Activated CD4-positive, alpha-beta memory T cell treated with anti-CD3 and anti-CD28 coated beads, Interleukin-2, amount 10 ng/mL, durations not matched to agents 7 days and 5 days (primary cell): ENCODE data around the gene ADAMTS17. TPM values are rescaled to one million over a fixed set of nuclear protein-coding genes. Genes with fewer than 3 reads are reported as not detected.
"Not testable (repeated sequence)": the region's sequence is repeated elsewhere in the genome, so short reads cannot be mapped to it uniquely, and the experiment has no call there.

Experiments used
- CTCF ChIA-PET: fragments of 350-600 bp; sonication (Branson Sonifier 250); formaldehyde crosslinking; loops from one replicate; lab custom pipeline; 2021; ENCODE audit warnings: antibody characterized with exemption, inconsistent platforms; lab: Charles Lee
- POLR2A ChIA-PET: fragments of 350-600 bp; sonication (Branson Sonifier 250); formaldehyde crosslinking; loops from one replicate; lab custom pipeline; 2021; ENCODE audit warnings: antibody characterized with exemption; lab: Charles Lee
- DNase-seq: peaks from one replicate; pipeline ENCODE4 v3.0.0-alpha.2; 2020
- H3K27ac Mint-ChIP-seq: one replicate; pipeline ENCODE4 v1.8.0; 2021; ENCODE audit warnings: mild to moderate bottlenecking, mixed read lengths
- H3K27me3 Mint-ChIP-seq: one replicate; pipeline ENCODE4 v1.8.0; 2021; ENCODE audit warnings: mixed read lengths
- H3K36me3 Mint-ChIP-seq: one replicate; pipeline ENCODE4 v1.8.0; 2021; ENCODE audit warnings: low read depth, mixed read lengths
- H3K4me1 Mint-ChIP-seq: one replicate; pipeline ENCODE4 v1.8.0; 2021; ENCODE audit warnings: mixed read lengths
- H3K4me3 Mint-ChIP-seq: one replicate; pipeline ENCODE4 v1.8.0; 2021; ENCODE audit warnings: mild to moderate bottlenecking, mixed read lengths
- H3K9me3 Mint-ChIP-seq: one replicate; pipeline ENCODE4 v1.8.0; 2021; ENCODE audit warnings: mixed read lengths
- total RNA-seq, 2 experiments: library from RNA; stranded (reverse); gene quantifications; one replicate each; pipeline ENCODE4 v1.2.3, GENCODE V29; 2021

ADAMTS17 gene
- total RNA-seq, 2 experiments from 2014 or later: 0.38 to 0.68 TPM

- Mint-ChIP-seq H3K27me3 (peaks cover 12% of the 10 kb centered on the region), H3K36me3 (no peaks in the 10 kb centered on the region), H3K4me3 (peak overlapping the region; percentile 86), H3K4me1 (peaks cover 10% of the 10 kb centered on the region), H3K27ac (peak overlapping the region; percentile 67), H3K9me3 (no peaks in the 10 kb centered on the region)
- DNase-seq: peak; percentile 90
- CTCF ChIA-PET: interaction anchor here (0.6 to 5.9 kb wide), 65 partner anchors 9 to 1584 kb away, joined by 3 to 136 read pairs (median 4); partner anchors contain the start of genes ADAMTS17, ASB7, LINS1 and LRRC28
- POLR2A ChIA-PET: interaction anchor here (0.7 to 3.3 kb wide), 7 partner anchors 10 to 283 kb away, joined by 3 to 20 read pairs (median 4); partner anchors contain the start of genes ASB7 and LINS1
These were observed 8.1 kb upstream of the ADAMTS17 start for GRCh38 chr15:100349696-100350433.

- no peaks in the 10 kb centered on the region for H3K36me3 Mint-ChIP-seq
- no peak overlapping the region for H3K27ac Mint-ChIP-seq
- H3K27me3 Mint-ChIP-seq: peaks cover 7% of the 10 kb centered on the region
- no peak overlapping the region for H3K4me3 Mint-ChIP-seq
- ChIA-PET POLR2A (interaction anchor here (1.6 to 3.3 kb wide), 4 partner anchors 9 to 253 kb away, joined by 4 to 20 read pairs (median 12); partner anchors contain the start of genes ASB7 and LINS1), CTCF (interaction anchor here (0.6 to 5.9 kb wide), 38 partner anchors 10 to 1342 kb away, joined by 3 to 136 read pairs (median 8); partner anchors contain the start of genes ADAMTS17, ASB7, LINS1 and LRRC28)
- no peaks in the 10 kb centered on the region for H3K9me3 Mint-ChIP-seq
- no peak for DNase-seq
- H3K4me1 Mint-ChIP-seq: peaks cover 10% of the 10 kb centered on the region
These were observed 7.5 kb upstream of the ADAMTS17 start for GRCh38 chr15:100349321-100349695.

GRCh38 chr15:100348578-100348977 is 6.8 kb upstream of the ADAMTS17 start:
- POLR2A ChIA-PET: interaction anchor here (1.9 to 3.3 kb wide), 2 partner anchors 248 to 254 kb away, joined by 11 to 14 read pairs; partner anchors contain the start of genes ASB7 and LINS1

GRCh38 chr15:100346866-100347512 is 5.2 kb upstream of the ADAMTS17 start:
- POLR2A ChIA-PET: no interaction called here
- H3K27ac Mint-ChIP-seq: no peak overlapping the region

More at GRCh38 chr15:100348578-100348977, 6.8 kb upstream of the ADAMTS17 start:
- DNase-seq: no peak
- H3K27ac Mint-ChIP-seq: no peak overlapping the region
- H3K9me3 Mint-ChIP-seq: no peaks in the 10 kb centered on the region
- no peaks in the 10 kb centered on the region for H3K36me3 Mint-ChIP-seq
- peaks cover 10% of the 10 kb centered on the region for H3K27me3 Mint-ChIP-seq
- no peak overlapping the region for H3K4me3 Mint-ChIP-seq
- peaks cover 10% of the 10 kb centered on the region for H3K4me1 Mint-ChIP-seq
- CTCF ChIA-PET: interaction anchor here (2.1 to 5.9 kb wide), 8 partner anchors 10 to 567 kb away, joined by 5 to 136 read pairs (median 24); partner anchors contain the start of gene ADAMTS17

GRCh38 chr15:100345438-100345837 is 3.7 kb upstream of the ADAMTS17 start:
- no peak for DNase-seq
- Mint-ChIP-seq H3K9me3 (no peaks in the 10 kb centered on the region), H3K4me1 (peaks cover 15% of the 10 kb centered on the region), H3K36me3 (no peaks in the 10 kb centered on the region), H3K27me3 (peaks cover 16% of the 10 kb centered on the region), H3K27ac (no peak overlapping the region), H3K4me3 (no peak overlapping the region)
- ChIA-PET POLR2A (no interaction called here), CTCF (interaction anchor here (1.0 to 1.6 kb wide), 3 partner anchors 10 to 664 kb away, joined by 3 to 5 read pairs (median 3); no protein-coding TSS in a partner anchor)

More at GRCh38 chr15:100346866-100347512, 5.2 kb upstream of the ADAMTS17 start:
- Mint-ChIP-seq H3K27me3 (peaks cover 14% of the 10 kb centered on the region), H3K9me3 (no peaks in the 10 kb centered on the region), H3K4me3 (no peak overlapping the region), H3K36me3 (no peaks in the 10 kb centered on the region), H3K4me1 (peaks cover 15% of the 10 kb centered on the region)
- CTCF ChIA-PET: interaction anchor here (1.6 to 5.9 kb wide), 3 partner anchors 8 to 227 kb away, joined by 5 to 136 read pairs (median 50); partner anchors contain the start of gene ADAMTS17
- no peak for DNase-seq

- ChIA-PET CTCF (interaction anchor here (1.3 to 1.4 kb wide), 2 partner anchors 12 to 418 kb away, joined by 3 to 6 read pairs; no protein-coding TSS in a partner anchor), POLR2A (no interaction called here)
- Mint-ChIP-seq H3K27me3 (peaks cover 35% of the 10 kb centered on the region), H3K4me3 (no peak overlapping the region), H3K9me3 (no peaks in the 10 kb centered on the region), H3K36me3 (no peaks in the 10 kb centered on the region), H3K4me1 (peaks cover 10% of the 10 kb centered on the region), H3K27ac (no peak overlapping the region)
- DNase-seq: no peak
These were observed 1.5 kb upstream of the ADAMTS17 start for GRCh38 chr15:100343251-100343650.

GRCh38 chr15:100341239-100341749 is 481 bp downstream of the ADAMTS17 start:
- peak; percentile 31 for DNase-seq
- peaks cover 10% of the 10 kb centered on the region for H3K4me1 Mint-ChIP-seq
- ChIA-PET CTCF (interaction anchor here (0.6 to 7.7 kb wide), 3 partner anchors 8 to 528 kb away, joined by 3 to 136 read pairs (median 3); no protein-coding TSS in a partner anchor), POLR2A (interaction anchor here (1.5 kb wide), 1 partner anchor 11 kb away, joined by 6 read pairs; no protein-coding TSS in a partner anchor)
- no peaks in the 10 kb centered on the region for H3K9me3 Mint-ChIP-seq
- H3K27me3 Mint-ChIP-seq: peaks cover 35% of the 10 kb centered on the region
- H3K4me3 Mint-ChIP-seq: peak overlapping the region; percentile 54
- H3K36me3 Mint-ChIP-seq: no peaks in the 10 kb centered on the region
- H3K27ac Mint-ChIP-seq: no peak overlapping the region

- peak; percentile 28 for DNase-seq
- Mint-ChIP-seq H3K4me1 (peaks cover 10% of the 10 kb centered on the region), H3K9me3 (no peaks in the 10 kb centered on the region), H3K27me3 (peaks cover 33% of the 10 kb centered on the region), H3K4me3 (peak overlapping the region; percentile 59), H3K27ac (no peak overlapping the region), H3K36me3 (no peaks in the 10 kb centered on the region)
- POLR2A ChIA-PET: interaction anchor here (1.3 to 1.5 kb wide), 2 partner anchors 9 to 10 kb away, joined by 4 to 6 read pairs; no protein-coding TSS in a partner anchor
- CTCF ChIA-PET: interaction anchor here (0.6 to 7.7 kb wide), 2 partner anchors 9 to 149 kb away, joined by 3 to 136 read pairs; no protein-coding TSS in a partner anchor
These were observed 995 bp downstream of the ADAMTS17 start for GRCh38 chr15:100340721-100341238.

GRCh38 chr15:100339999-100340398 is 1.8 kb downstream of the ADAMTS17 start:
- no peak for DNase-seq
- H3K9me3 Mint-ChIP-seq: no peaks in the 10 kb centered on the region
- no peaks in the 10 kb centered on the region for H3K36me3 Mint-ChIP-seq
- peaks cover 10% of the 10 kb centered on the region for H3K4me1 Mint-ChIP-seq
- ChIA-PET CTCF (interaction anchor here (0.9 to 7.7 kb wide), 3 partner anchors 10 to 1068 kb away, joined by 3 to 136 read pairs (median 11); no protein-coding TSS in a partner anchor), POLR2A (interaction anchor here (1.3 to 1.5 kb wide), 2 partner anchors 9 to 10 kb away, joined by 4 to 6 read pairs; no protein-coding TSS in a partner anchor)
- H3K27ac Mint-ChIP-seq: no peak overlapping the region
- peak overlapping the region; percentile 59 for H3K4me3 Mint-ChIP-seq
- H3K27me3 Mint-ChIP-seq: peaks cover 31% of the 10 kb centered on the region

- not testable (repeated sequence) for H3K27ac Mint-ChIP-seq, H3K9me3 Mint-ChIP-seq, H3K36me3 Mint-ChIP-seq, DNase-seq
- peak overlapping the region; percentile 15 for H3K4me3 Mint-ChIP-seq
- peaks cover 10% of the 10 kb centered on the region for H3K4me1 Mint-ChIP-seq
- peaks cover 31% of the 10 kb centered on the region for H3K27me3 Mint-ChIP-seq
- ChIA-PET CTCF (interaction anchor here (0.5 to 7.7 kb wide), 10 partner anchors 9 to 1068 kb away, joined by 3 to 136 read pairs (median 3); no protein-coding TSS in a partner anchor), POLR2A (interaction anchor here (1.0 to 1.1 kb wide), 2 partner anchors 9 to 263 kb away, joined by 3 to 10 read pairs; partner anchors contain the start of genes ASB7 and LINS1)
These were observed 2.3 kb downstream of the ADAMTS17 start for GRCh38 chr15:100339451-100339850.

- POLR2A ChIA-PET: interaction anchor here (0.9 to 1.1 kb wide), 3 partner anchors 9 to 411 kb away, joined by 3 to 10 read pairs (median 4); partner anchors contain the start of genes ASB7 and LINS1
- no peaks in the 10 kb centered on the region for H3K9me3 Mint-ChIP-seq
- peaks cover 28% of the 10 kb centered on the region for H3K27me3 Mint-ChIP-seq
- DNase-seq: peak; percentile 61
- no peaks in the 10 kb centered on the region for H3K36me3 Mint-ChIP-seq
- CTCF ChIA-PET: interaction anchor here (0.5 to 7.7 kb wide), 10 partner anchors 9 to 1067 kb away, joined by 3 to 136 read pairs (median 3); no protein-coding TSS in a partner anchor
- no peak overlapping the region for H3K27ac Mint-ChIP-seq
- H3K4me3 Mint-ChIP-seq: peak overlapping the region; percentile 15
- H3K4me1 Mint-ChIP-seq: peaks cover 10% of the 10 kb centered on the region
These were observed 2.8 kb downstream of the ADAMTS17 start for GRCh38 chr15:100338971-100339444.
